ENCODE data around the gene PDE4D. TPM values are rescaled to one million over a fixed set of nuclear protein-coding genes. Genes with fewer than 3 reads are reported as not detected.

The PDE4D gene
- total RNA-seq, 4 donors from 2014 or later: 14.7 to 36.3 (median 24.7) TPM

GRCh38 chr5:59086024-59086423, 807.5 kb downstream of the PDE4D start:
- no peak overlapping the region for H3K4me3 ChIP-seq (replicated peaks in 1 of 3)
- intact Hi-C loops (cut with DNase I): no loop called here
- DNase-seq: no peak
- WGBS, 2 donors: 79 to 87% methylated on average over 1 of the region's 1 CpG
- H3K4me1 ChIP-seq: no peaks in the 10 kb centered on the region
- H3K27ac ChIP-seq: no peak overlapping the region
- TF ChIP-seq POLR2A (IDR thresholded peaks at IDR 0.05): no peak
- TF ChIP-seq CTCF (IDR thresholded peaks at IDR 0.05): no peak
- no peaks in the 10 kb centered on the region for H3K9me3 ChIP-seq
- no peaks in the 10 kb centered on the region for H3K36me3 ChIP-seq
- no peaks in the 10 kb centered on the region for H3K27me3 ChIP-seq

GRCh38 chr5:59081693-59082092, 811.8 kb downstream of the PDE4D start:
- Histone ChIP-seq H3K27ac (no peak overlapping the region), H3K27me3 (no peaks in the 10 kb centered on the region), H3K4me3 (replicated peaks in 1 of 3) (no peak overlapping the region), H3K4me1 (no peaks in the 10 kb centered on the region), H3K9me3 (no peaks in the 10 kb centered on the region), H3K36me3 (no peaks in the 10 kb centered on the region)
- WGBS, 2 donors: 100% methylated on average over 1 of the region's 1 CpG
- TF ChIP-seq POLR2A (IDR thresholded peaks at IDR 0.05) (no peak), CTCF (IDR thresholded peaks at IDR 0.05) (no peak)
- intact Hi-C loops (cut with DNase I): no loop called here
- no peak for DNase-seq

GRCh38 chr5:59079622-59080620, 813.6 kb downstream of the PDE4D start:
- 71 to 74% methylated on average over 7 of the region's 7 CpGs for WGBS, 2 donors

GRCh38 chr5:59071755-59072549, 821.6 kb downstream of the PDE4D start:
- intact Hi-C loops (cut with DNase I): no loop called here
- Histone ChIP-seq H3K36me3 (no peaks in the 10 kb centered on the region), H3K9me3 (no peaks in the 10 kb centered on the region), H3K4me1 (no peaks in the 10 kb centered on the region), H3K27ac (no peak overlapping the region), H3K4me3 (replicated peaks in 1 of 3) (no peak overlapping the region), H3K27me3 (no peaks in the 10 kb centered on the region)
- 97 to 98% methylated on average over 12 of the region's 12 CpGs for WGBS, 2 donors
- DNase-seq: no peak
- TF ChIP-seq CTCF (IDR thresholded peaks at IDR 0.05) (no peak), POLR2A (IDR thresholded peaks at IDR 0.05) (no peak)

More at GRCh38 chr5:59079622-59080620, 813.6 kb downstream of the PDE4D start:
- Histone ChIP-seq H3K4me1 (no peaks in the 10 kb centered on the region), H3K36me3 (no peaks in the 10 kb centered on the region), H3K27ac (no peak overlapping the region), H3K27me3 (no peaks in the 10 kb centered on the region), H3K4me3 (replicated peaks in 1 of 3) (no peak overlapping the region), H3K9me3 (no peaks in the 10 kb centered on the region)
- DNase-seq: no peak
- TF ChIP-seq CTCF (IDR thresholded peaks at IDR 0.05) (no peak), POLR2A (IDR thresholded peaks at IDR 0.05) (no peak)
- intact Hi-C loops (cut with DNase I): no loop called here
